ENCODE results near the gene LRRC19. TPM values are rescaled to one million over a fixed set of nuclear protein-coding genes. Genes with fewer than 3 reads are reported as not detected.
A peak's percentile ranks its signal among the peaks of the same experiment; 100 is the strongest.

The LRRC19 gene
- total RNA-seq, 1 experiment from 2014 or later: not detected

DNA sequence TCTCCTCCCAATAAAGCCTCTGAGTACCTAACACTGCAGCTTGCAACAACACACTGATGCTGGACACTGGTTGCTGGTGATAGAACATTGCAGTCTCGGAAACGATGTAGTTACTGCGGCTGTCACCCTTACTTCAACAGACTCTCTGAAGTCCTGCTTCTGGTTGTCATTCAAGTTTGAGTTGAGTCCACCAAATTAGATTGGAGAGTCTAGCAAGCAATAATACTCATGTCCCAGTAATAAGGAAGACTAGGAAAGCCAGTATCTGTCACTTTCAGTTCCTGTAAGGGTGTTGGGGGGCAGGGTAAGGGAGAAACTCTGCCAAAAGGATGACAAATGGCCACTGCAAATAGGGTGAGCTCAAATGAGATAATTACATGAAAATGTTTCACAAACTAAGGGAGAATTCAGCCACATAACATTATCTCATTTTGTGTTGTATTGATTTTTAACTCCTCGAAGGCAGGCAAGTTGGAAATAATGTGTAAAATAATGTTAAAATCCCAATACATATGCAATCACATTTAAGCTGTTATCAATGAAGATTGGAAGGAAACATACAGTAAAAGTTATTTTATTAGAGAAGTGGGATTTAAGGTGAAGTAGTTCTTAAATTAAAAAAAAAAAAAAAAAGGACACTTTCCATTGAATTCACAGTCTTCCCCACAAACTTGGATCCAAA lies 50.1 kb downstream of the LRRC19 start:
- Histone ChIP-seq H3K4me3 (replicated peaks in 1 of 2; ENCODE audit: low read depth in 1 of 2, low read length in 2 of 2) (peak overlapping the region; percentile 78 to 88), H3K9me3 (ENCODE audit: control insufficient read depth in 1 of 2, insufficient read depth in 1 of 2, low read depth in 1 of 2, low read length in 2 of 2) (no peaks in the 10 kb centered on the region), H3K79me2 (ENCODE audit: insufficient read depth, low read length) (peaks cover 11% of the 10 kb centered on the region; the same call in 1 of the 2 replicates), H2AFZ (ENCODE audit: low read depth, low read length, poor library complexity, severe bottlenecking) (peak overlapping the region; percentile 66), H4K20me1 (ENCODE audit: insufficient read depth) (no peaks in the 10 kb centered on the region), H3K27me3 (ENCODE audit: insufficient read depth, low read length) (no peaks in the 10 kb centered on the region), H3K4me1 (ENCODE audit: control insufficient read depth in 1 of 2, insufficient read depth in 2 of 2, low read length in 2 of 2) (peaks cover 6 to 23% of the 10 kb centered on the region in 2 experiments; a peak in 3 of 4 replicates), H3K36me3 (ENCODE audit: control insufficient read depth in 1 of 2, insufficient read depth in 2 of 2, low read length in 2 of 2) (no peaks in the 10 kb centered on the region), H3K27ac (ENCODE audit: low read depth, low read length) (peak overlapping the region; percentile 52), H3K4me2 (ENCODE audit: low read length) (peak overlapping the region; percentile 94), H3K9me2 (ENCODE audit: insufficient read depth) (no peaks in the 10 kb centered on the region), H3K9ac (ENCODE audit: low read length) (peak overlapping the region; percentile 85)
- ChIA-PET POLR2A (interaction anchor here (1.1 to 1.9 kb wide), 3 partner anchors 8 to 63 kb away, joined by 3 to 11 read pairs (median 4); partner anchors contain the start of genes CAAP1 and PLAA), RAD21 (ENCODE audit: low non-redundant PET in 1 of 2, low total read pairs in 2 of 2, uncharacterized antibody in 2 of 2, unreplicated experiment in 2 of 2) (no interaction called here), CTCF (interaction anchor here (0.9 to 1.0 kb wide), 2 partner anchors 8 to 18 kb away, joined by 3 read pairs; partner anchors contain the start of gene PLAA)
- no TSS peak for BruUV-seq (replicated peaks)
- DNase-seq (ENCODE audit: low read depth, low spot score) (no peak), ATAC-seq (no peak)
- intact Hi-C loops (cut with micrococcal nuclease): no loop called here
- TF ChIP-seq JUND (IDR thresholded peaks at IDR 0.05) (no peak), REST (IDR thresholded peaks at IDR 0.05; ENCODE audit: low read depth) (no peak), SRF (IDR thresholded peaks at IDR 0.05; ENCODE audit: low read depth) (no peak), CEBPB (IDR thresholded peaks at IDR 0.05; ENCODE audit: low read depth) (no peak), ZBTB33 (IDR thresholded peaks at IDR 0.05; ENCODE audit: extremely low read depth, insufficient replicate concordance, low read length) (no peak), POLR2A (IDR thresholded peaks at IDR 0.05; ENCODE audit: borderline replicate concordance, extremely low read depth, insufficient read depth, insufficient read length) (no peak), POLR2AphosphoS5 (IDR thresholded peaks at IDR 0.05; ENCODE audit: low read depth, low read length) (no peak), FOSL1 (IDR thresholded peaks at IDR 0.05; ENCODE audit: low read depth) (no peak), ZNF274 (IDR thresholded peaks at IDR 0.05; ENCODE audit: low read depth, low read length) (no peak), EGR1 (IDR thresholded peaks at IDR 0.05; ENCODE audit: low read depth) (no peak), MAX (IDR thresholded peaks at IDR 0.05) (no peak), YY1 (IDR thresholded peaks at IDR 0.05; ENCODE audit: extremely low read depth, insufficient replicate concordance, low read depth, low read length) (no peak), EZH2phosphoT487 (IDR thresholded peaks at IDR 0.05; ENCODE audit: borderline replicate concordance) (no peak)
- TF ChIP-seq, protein P1, sequence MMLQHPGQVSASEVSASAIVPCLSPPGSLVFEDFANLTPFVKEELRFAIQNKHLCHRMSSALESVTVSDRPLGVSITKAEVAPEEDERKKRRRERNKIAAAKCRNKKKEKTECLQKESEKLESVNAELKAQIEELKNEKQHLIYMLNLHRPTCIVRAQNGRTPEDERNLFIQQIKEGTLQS (IDR thresholded peaks at IDR 0.05): no peak

All from HCT116 (cell line).